Neural crest cell (in vitro differentiated cells): ENCODE measurements around the gene TWIST2. TPM values are rescaled to one million over a fixed set of nuclear protein-coding genes. Genes with fewer than 3 reads are reported as not detected.

Experiments
- DNase-seq: peaks from one replicate; pipeline ENCODE4 v3.0.0; 2021; ENCODE audit warnings: low read depth, mixed read lengths, low spot score
- H3K27ac Mint-ChIP-seq: one replicate; pipeline ENCODE4 v1.8.0; 2021; ENCODE audit warnings: mild to moderate bottlenecking, mixed read lengths; ENCODE audit not compliant: unreplicated experiment
- H3K27me3 Mint-ChIP-seq: 2 replicates; pipeline ENCODE4 v1.8.0; 2021; ENCODE audit warnings: low read depth, mild to moderate bottlenecking, mixed read lengths
- H3K36me3 Mint-ChIP-seq: 2 replicates; pipeline ENCODE4 v1.8.0; 2021; ENCODE audit warnings: low read depth, mild to moderate bottlenecking, mixed read lengths
- H3K4me1 Mint-ChIP-seq: 2 replicates; pipeline ENCODE4 v1.8.0; 2021; ENCODE audit warnings: mixed read lengths
- H3K4me3 Mint-ChIP-seq: one replicate; pipeline ENCODE4 v1.8.0; 2021; ENCODE audit warnings: mild to moderate bottlenecking, mixed read lengths
- H3K9me3 Mint-ChIP-seq: 2 replicates; pipeline ENCODE4 v1.8.0; 2021; ENCODE audit warnings: mixed read lengths
- CTCF ChIP-seq: fragments of 200-600 bp; sonication (generic); conservative IDR thresholded peaks from 2 replicates; pipeline ENCODE4 v1.5.0; 2021; ENCODE audit warnings: antibody characterized with exemption, mild to moderate bottlenecking
- total RNA-seq: library from RNA; stranded (reverse); gene quantifications from 2 replicates; pipeline ENCODE4 v1.2.1, GENCODE V29; 2021

TWIST2 gene
- total RNA-seq, 1 donor from 2014 or later, result 0.96 TPM

- no peak for DNase-seq
- H3K27me3 Mint-ChIP-seq, result no peaks in the 10 kb centered on the region
These were observed 59.9 kb downstream of the TWIST2 start for GRCh38 chr2:238907717-238908173.

GRCh38 chr2:238908960-238909951 is 61.4 kb downstream of the TWIST2 start:
- no peak for TF ChIP-seq CTCF
- no peak overlapping the region for H3K4me3 Mint-ChIP-seq
- H3K36me3 Mint-ChIP-seq, result no peaks in the 10 kb centered on the region
- H3K9me3 Mint-ChIP-seq, result no peaks in the 10 kb centered on the region
- H3K27ac Mint-ChIP-seq, result no peak overlapping the region
- peaks cover 13% of the 10 kb centered on the region for H3K4me1 Mint-ChIP-seq
- no peaks in the 10 kb centered on the region for H3K27me3 Mint-ChIP-seq
- peak; percentile 20 for DNase-seq

More at GRCh38 chr2:238907717-238908173, 59.9 kb downstream of the TWIST2 start:
- no peak for TF ChIP-seq CTCF
- no peaks in the 10 kb centered on the region for H3K36me3 Mint-ChIP-seq
- H3K9me3 Mint-ChIP-seq, result no peaks in the 10 kb centered on the region
- peaks cover 11% of the 10 kb centered on the region for H3K4me1 Mint-ChIP-seq
- no peak overlapping the region for H3K4me3 Mint-ChIP-seq
- no peak overlapping the region for H3K27ac Mint-ChIP-seq

GRCh38 chr2:238910751-238911351 is 63.0 kb downstream of the TWIST2 start:
- Mint-ChIP-seq H3K4me3 (no peak overlapping the region), H3K27me3 (no peaks in the 10 kb centered on the region), H3K36me3 (no peaks in the 10 kb centered on the region), H3K27ac (no peak overlapping the region), H3K9me3 (no peaks in the 10 kb centered on the region), H3K4me1 (peaks cover 13% of the 10 kb centered on the region)
- no peak for TF ChIP-seq CTCF
- no peak for DNase-seq

DNA sequence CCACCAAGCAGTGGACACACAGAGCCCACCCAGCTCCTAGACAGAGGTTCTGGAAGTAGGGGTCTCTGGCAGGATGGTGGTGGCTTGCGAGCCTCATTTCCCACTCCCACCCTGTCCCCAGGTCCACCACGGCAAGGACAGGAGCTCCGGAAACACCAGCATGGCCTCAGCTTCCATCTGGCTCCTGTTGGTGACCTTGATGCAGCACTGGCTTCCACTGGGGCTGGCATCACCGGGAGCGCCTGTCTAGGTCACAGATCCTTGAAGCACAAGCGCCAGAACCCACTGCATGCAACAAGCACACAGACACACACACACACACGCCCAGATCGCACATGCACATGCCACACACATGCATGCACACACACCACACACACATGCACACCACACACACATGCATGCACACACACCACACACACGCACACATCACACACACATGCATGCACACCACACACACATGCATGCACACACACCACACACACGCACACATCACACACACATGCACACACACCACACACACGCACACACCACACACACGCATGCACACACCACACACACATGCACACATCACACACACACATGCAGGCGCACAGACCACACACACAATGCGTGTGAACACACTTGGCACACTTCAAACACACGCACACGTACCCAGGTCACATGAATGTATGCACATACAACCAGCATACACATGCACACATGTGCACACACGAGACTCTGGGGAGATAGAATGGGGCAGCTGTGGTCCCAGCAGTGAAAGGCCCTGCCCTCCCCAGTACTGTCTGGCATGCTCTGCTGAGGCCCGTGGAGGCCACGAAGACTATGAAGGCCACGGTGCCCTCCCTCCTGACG is 63.7 kb downstream of the TWIST2 start:
- Mint-ChIP-seq H3K36me3 (no peaks in the 10 kb centered on the region), H3K4me1 (peaks cover 13% of the 10 kb centered on the region)
- DNase-seq, result no peak

More for the DNA sequence above, 63.7 kb downstream of the TWIST2 start:
- H3K27ac Mint-ChIP-seq, result peak overlapping the region; percentile 35
- no peak overlapping the region for H3K4me3 Mint-ChIP-seq
- H3K9me3 Mint-ChIP-seq, result no peaks in the 10 kb centered on the region
- no peaks in the 10 kb centered on the region for H3K27me3 Mint-ChIP-seq
- no peak for TF ChIP-seq CTCF
